Right lobe of liver (tissue), 6 donors: Measurements from ENCODE around the gene NEU2. TPM values are rescaled to one million over a fixed set of nuclear protein-coding genes. Genes with fewer than 3 reads are reported as not detected.

Source experiments
- ATAC-seq, 4 donors: fragments of 200-7000 bp; cut with Tn5 transposase; one replicate each; pipeline ENCODE4 v1.9.1; 2020; ENCODE audit warnings: mild to moderate bottlenecking in 4 of 4, moderate library complexity in 4 of 4
- DNase-seq, 3 donors: peaks; one replicate each; pipeline ENCODE4 v3.0.0-alpha.2; 2020
- H3K27ac ChIP-seq, 3 donors: fragments of 200-600 bp; one replicate each; pipeline ENCODE4 v1.8.0; 2022
- H3K27me3 ChIP-seq, 2 donors: fragments of 200-600 bp; one replicate each; pipeline ENCODE4 v1.8.0; 2022
- H3K36me3 ChIP-seq, 4 donors: fragments of 200-600 bp; sonication (generic) in 1 of 4; one replicate each; pipeline versions ENCODE4 v1.5.1 to v1.8.0; 2017 to 2022; ENCODE audit warnings: control low read depth in 1 of 4
- H3K4me1 ChIP-seq, 4 donors: fragments of 200-600 bp; sonication (generic) in 1 of 4; one replicate each; pipeline versions ENCODE4 v1.5.1 to v1.8.0; 2017 to 2022; ENCODE audit warnings: control low read depth in 1 of 4
- H3K4me3 ChIP-seq, 3 donors: fragments of 200-600 bp; one replicate each; pipeline ENCODE4 v1.8.0; 2022
- H3K9me3 ChIP-seq, 4 donors: fragments of 200-600 bp; sonication (generic) in 1 of 4; one replicate each; pipeline versions ENCODE4 v1.5.1 to v1.8.0; 2017 to 2022; ENCODE audit warnings: control low read depth in 1 of 4
- POLR2A ChIP-seq: fragments of 450-650 bp; IDR thresholded peaks from one replicate; pipeline ENCODE4 v1.6.1; 2017; ENCODE audit warnings: antibody characterized with exemption, mild to moderate bottlenecking
- WGBS: methylation state at CpG from one replicate; pipeline ENCODE4 v1.1.6; 2018; ENCODE audit warnings: low coverage, low lambda C conversion rate; ENCODE audit not compliant: insufficient coverage; ENCODE audit errors: missing lambda C conversion rate; 5-methylcytosine and 5-hydroxymethylcytosine counted together
- intact Hi-C, 2 donors: fragments of 100-400 bp; cut with DNase I; formaldehyde crosslinking; loops; one replicate each; pipeline versions ENCODE4 v1.11.2 to v1.14.1; 2022
- total RNA-seq, 6 experiments: library from RNA; depleted of rRNA in 2 of 6; stranded (reverse); fragments of >200 nt in 2 of 6; fragmentation: NEBNext Ultra II Directional in 3 of 6; extraction: Animal tissue kit (Norgen Biotek cat#: 25700) in 3 of 6; gene quantifications; one replicate each; pipeline versions ENCODE4 v1.1.0 to v1.2.4, GENCODE V29; 2016 to 2023
- TF ChIP-seq, protein P1 (sequence below), 4 donors: fragments of 200-600 bp in 3 of 4; fragments of 450-650 bp in 1 of 4; IDR thresholded peaks; one replicate each; pipeline versions ENCODE4 v1.5.1 to v1.8.0; 2016 to 2022; ENCODE audit warnings: antibody characterized with exemption in 4 of 4, mild to moderate bottlenecking in 2 of 4
- donor health status: DM: no; HTN: yes; CAD: no.
- donor health status: DM: no; HTN: no; CAD: no.
- donor health status: DM: no; HTN: no; CAD: no.
- donor health status: DM: no; HTN: yes; CAD: no.
- donor health status: DM: no; HTN: yes; CAD: no.

NEU2 gene
- total RNA-seq, 6 experiments from 2014 or later = not detected

DNA sequence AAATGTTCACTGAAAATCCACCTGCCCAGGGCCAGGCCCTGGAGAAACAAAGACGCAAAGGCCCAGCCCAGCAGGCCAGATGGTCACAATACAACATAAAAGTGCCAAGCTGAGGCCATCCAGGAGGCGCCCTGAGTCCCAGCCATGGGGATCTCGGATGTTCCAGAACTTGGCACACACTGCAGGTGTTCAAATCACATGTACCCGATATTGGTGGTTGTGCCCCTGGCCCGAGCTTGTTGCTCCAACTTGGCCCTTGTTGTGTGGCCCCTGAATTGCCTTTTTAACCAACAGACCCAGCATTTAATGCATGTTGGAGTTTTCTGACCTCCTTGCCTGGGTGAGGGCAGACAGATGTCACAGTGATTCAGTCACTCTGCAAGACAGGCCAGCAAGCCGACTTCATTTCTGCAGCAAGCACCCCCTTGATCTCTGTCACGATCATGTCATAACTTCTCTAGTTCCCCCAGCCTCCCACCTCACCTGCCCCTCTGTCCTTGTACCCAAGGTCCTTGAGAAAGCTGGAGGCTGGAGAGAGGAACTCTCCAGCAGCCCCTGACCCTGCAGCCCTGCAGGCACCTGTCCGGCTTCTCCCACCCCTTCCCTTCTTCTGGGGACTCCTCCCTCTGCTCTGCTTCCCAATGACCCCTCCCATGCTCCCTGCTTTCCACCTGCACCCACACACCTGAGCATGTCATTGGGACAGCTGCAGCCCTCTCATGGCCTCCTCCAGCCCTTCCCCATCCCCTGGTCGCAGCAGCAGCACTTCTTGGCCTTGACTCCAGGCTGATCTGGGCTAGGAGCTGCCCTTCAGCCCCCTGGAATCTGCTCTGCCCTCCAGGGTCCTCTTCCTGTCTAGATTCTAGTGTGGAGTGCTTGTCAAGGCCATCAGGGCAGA, 28.6 kb upstream of the NEU2 start:
- Histone ChIP-seq H3K27ac (no peak overlapping the region), H3K4me3 (no peak overlapping the region), H3K36me3 (no peaks in the 10 kb centered on the region), H3K27me3 (no peaks in the 10 kb centered on the region), H3K9me3 (no peaks in the 10 kb centered on the region), H3K4me1 (peaks cover 0 to 4% (median 2%) of the 10 kb centered on the region in 4 donors)
- DNase-seq (peak in 1 of 3 donors; percentile 21), ATAC-seq (no peak)
- intact Hi-C loops = no loop called here
- WGBS = 69% methylated on average over 6 of the region's 9 CpGs
- TF ChIP-seq, protein P1, sequence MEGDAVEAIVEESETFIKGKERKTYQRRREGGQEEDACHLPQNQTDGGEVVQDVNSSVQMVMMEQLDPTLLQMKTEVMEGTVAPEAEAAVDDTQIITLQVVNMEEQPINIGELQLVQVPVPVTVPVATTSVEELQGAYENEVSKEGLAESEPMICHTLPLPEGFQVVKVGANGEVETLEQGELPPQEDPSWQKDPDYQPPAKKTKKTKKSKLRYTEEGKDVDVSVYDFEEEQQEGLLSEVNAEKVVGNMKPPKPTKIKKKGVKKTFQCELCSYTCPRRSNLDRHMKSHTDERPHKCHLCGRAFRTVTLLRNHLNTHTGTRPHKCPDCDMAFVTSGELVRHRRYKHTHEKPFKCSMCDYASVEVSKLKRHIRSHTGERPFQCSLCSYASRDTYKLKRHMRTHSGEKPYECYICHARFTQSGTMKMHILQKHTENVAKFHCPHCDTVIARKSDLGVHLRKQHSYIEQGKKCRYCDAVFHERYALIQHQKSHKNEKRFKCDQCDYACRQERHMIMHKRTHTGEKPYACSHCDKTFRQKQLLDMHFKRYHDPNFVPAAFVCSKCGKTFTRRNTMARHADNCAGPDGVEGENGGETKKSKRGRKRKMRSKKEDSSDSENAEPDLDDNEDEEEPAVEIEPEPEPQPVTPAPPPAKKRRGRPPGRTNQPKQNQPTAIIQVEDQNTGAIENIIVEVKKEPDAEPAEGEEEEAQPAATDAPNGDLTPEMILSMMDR (IDR thresholded peaks at IDR 0.05) = no peak
- TF ChIP-seq POLR2A = no peak

DNA sequence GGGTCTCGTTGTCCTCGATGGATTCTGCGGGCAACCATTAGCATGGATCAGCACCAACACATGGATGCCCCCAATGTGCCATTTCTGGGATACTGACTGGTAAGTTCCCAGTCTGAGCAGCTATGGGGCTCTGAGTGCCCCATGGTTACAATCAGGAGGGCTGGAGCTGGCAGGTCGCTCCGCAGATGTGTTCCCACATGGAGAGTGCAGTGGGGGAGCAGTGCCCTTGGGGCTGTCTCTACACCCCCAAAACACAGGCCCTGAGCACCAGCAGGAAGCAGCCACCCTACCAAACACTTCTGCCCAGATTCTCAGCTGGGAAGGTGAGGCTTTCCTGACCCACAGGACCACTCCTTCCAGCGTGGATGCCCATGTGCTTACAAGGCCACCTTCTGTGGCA, 27.4 kb upstream of the NEU2 start:
- Histone ChIP-seq H3K4me3 (no peak overlapping the region), H3K36me3 (no peaks in the 10 kb centered on the region), H3K9me3 (no peaks in the 10 kb centered on the region), H3K27ac (no peak overlapping the region), H3K4me1 (peaks cover 0 to 4% (median 2%) of the 10 kb centered on the region in 4 donors), H3K27me3 (no peaks in the 10 kb centered on the region)
- DNase-seq = peak in 1 of 3 donors; percentile 20
- no peak for TF ChIP-seq POLR2A
- TF ChIP-seq, protein P1 (IDR thresholded peaks at IDR 0.05) = no peak
- no peak for ATAC-seq
- 91% methylated on average over 4 of the region's 6 CpGs for WGBS
- intact Hi-C loops = no loop called here

DNA sequence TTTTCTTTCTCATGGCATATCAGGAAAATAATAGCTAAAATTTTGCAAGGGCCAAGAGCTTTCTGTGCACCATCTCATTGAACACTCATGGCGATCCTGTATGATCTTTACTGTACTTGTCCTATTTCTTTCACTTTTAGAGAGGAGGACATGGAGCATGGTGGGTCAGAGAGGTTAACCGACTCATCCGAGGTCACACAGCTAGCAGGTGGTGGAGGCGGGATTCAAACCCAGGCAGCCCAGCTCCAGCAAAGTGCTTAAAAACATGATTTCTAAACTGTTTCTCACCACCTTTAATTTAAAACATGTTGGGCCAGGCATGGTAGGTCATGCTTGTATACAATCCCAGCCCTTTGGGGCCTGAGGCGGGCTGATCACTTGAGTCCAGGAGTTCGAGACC, 25.8 kb upstream of the NEU2 start:
- ATAC-seq (no peak), DNase-seq (peak in 1 of 3 donors; percentile 6)
- no peaks in the 10 kb centered on the region for H3K27me3 ChIP-seq
- TF ChIP-seq POLR2A = no peak
- TF ChIP-seq, protein P1 (IDR thresholded peaks at IDR 0.05) = no peak
- H3K4me3 ChIP-seq = no peak overlapping the region
- H3K4me1 ChIP-seq = peaks cover 0 to 15% (median 2%) of the 10 kb centered on the region in 4 donors
- H3K36me3 ChIP-seq = no peaks in the 10 kb centered on the region
- no peak overlapping the region for H3K27ac ChIP-seq
- WGBS = 88% methylated on average over 6 of the region's 6 CpGs
- intact Hi-C loops = no loop called here
- H3K9me3 ChIP-seq = no peaks in the 10 kb centered on the region

DNA sequence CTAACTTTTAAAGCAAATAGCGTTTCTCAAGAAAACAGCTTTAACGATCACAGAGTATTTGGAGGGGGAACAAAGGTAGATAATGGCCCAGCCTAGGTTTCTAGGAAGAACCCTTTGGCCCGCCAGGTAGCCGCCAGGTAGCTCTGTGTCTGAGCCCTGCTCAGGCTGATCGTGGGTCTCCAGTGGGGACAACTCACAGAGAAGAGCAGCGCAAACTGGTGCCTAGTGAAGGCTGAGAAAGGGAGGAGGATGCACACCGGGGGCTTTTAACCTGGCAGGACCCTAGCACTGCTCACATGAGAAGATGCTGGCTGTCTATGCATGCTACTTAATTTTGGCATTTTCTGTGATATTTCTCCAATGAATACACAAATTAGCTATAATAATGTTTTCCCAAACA, 25.2 kb upstream of the NEU2 start:
- TF ChIP-seq POLR2A = no peak
- TF ChIP-seq, protein P1 (IDR thresholded peaks at IDR 0.05) = no peak
- Histone ChIP-seq H3K4me3 (no peak overlapping the region), H3K27ac (no peak overlapping the region), H3K27me3 (no peaks in the 10 kb centered on the region), H3K4me1 (peaks cover 0 to 17% (median 2%) of the 10 kb centered on the region in 4 donors), H3K9me3 (no peaks in the 10 kb centered on the region), H3K36me3 (no peaks in the 10 kb centered on the region)
- no peak for ATAC-seq
- DNase-seq = peak in 1 of 3 donors; percentile 28
- intact Hi-C loops = no loop called here
- WGBS = 88% methylated on average over 6 of the region's 7 CpGs
